ENCODE results near the gene MMP14.
"Not testable (repeated sequence)": the region's sequence is repeated elsewhere in the genome, so short reads cannot be mapped to it uniquely, and the experiment has no call there.

GRCh38 chr14:22793550-22793949 lies 42.8 kb upstream of the MMP14 start:
- not testable (repeated sequence) for TF ChIP-seq CTCF (conservative IDR thresholded peaks at IDR 0.05); EZH2 (IDR thresholded peaks at IDR 0.05; ENCODE audit: low read depth)

All from PC-9 (cell line).